ENCODE measurements around the gene UST.
"Not testable (repeated sequence)": the region's sequence is repeated elsewhere in the genome, so short reads cannot be mapped to it uniquely, and the experiment has no call there.

UST gene

DNA sequence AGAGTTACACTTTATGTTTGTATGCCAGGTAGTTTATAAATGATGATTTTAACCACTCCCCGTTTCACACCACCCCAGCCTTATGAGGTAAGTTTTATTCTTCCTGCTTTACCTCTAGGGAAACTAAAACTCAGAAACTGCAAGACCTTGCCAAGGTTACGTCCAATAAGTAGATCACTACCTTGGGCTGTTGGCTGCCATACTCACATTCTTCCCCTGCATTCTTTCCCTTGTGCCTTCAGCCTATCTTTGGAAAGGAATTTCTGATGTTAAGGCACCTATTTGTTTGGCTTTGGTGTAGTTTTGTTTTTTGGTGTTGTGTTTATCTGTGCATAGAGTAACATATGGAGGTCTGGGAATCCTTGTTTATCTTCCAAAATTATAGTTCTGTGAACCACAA lies 122.1 kb downstream of the UST start:
- no peak for DNase-seq (ENCODE audit: low spot score)

DNA sequence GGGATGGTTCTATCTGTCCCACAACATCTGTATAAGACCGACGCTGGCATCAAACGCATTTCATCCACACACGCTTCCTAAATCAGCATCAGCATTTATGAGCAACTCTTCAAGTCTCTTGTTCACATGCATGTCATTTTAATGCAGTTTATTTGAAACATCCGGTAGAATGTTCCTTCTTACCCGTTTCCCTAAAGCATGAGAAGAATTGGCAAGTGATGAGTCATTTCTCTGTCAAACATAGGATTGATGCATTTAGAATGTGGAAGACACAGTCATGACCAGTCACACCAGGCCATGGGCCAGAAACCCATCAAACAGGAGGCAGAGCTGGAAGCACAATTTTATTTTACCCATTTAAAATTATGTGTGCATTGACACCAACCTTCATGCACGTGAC lies 122.8 kb downstream of the UST start:
- peak; percentile 96 for DNase-seq (ENCODE audit: low spot score)

GRCh38 chr6:148873154-148873553 lies 126.3 kb downstream of the UST start:
- no peak for DNase-seq (ENCODE audit: low spot score)

GRCh38 chr6:148873868-148874267 lies 127.0 kb downstream of the UST start:
- DNase-seq (ENCODE audit: low spot score): no peak

- DNase-seq (ENCODE audit: low spot score): no peak
Measured at GRCh38 chr6:148874698-148875293, 128.0 kb downstream of the UST start.

- DNase-seq (ENCODE audit: low spot score): no peak
Measured at GRCh38 chr6:148878683-148879082, 131.9 kb downstream of the UST start.

- DNase-seq (ENCODE audit: low spot score): not testable (repeated sequence)
Measured at GRCh38 chr6:148880742-148881141, 133.9 kb downstream of the UST start.

- DNase-seq (ENCODE audit: low spot score): no peak
Measured at GRCh38 chr6:148881593-148882311, 134.9 kb downstream of the UST start.

DNA sequence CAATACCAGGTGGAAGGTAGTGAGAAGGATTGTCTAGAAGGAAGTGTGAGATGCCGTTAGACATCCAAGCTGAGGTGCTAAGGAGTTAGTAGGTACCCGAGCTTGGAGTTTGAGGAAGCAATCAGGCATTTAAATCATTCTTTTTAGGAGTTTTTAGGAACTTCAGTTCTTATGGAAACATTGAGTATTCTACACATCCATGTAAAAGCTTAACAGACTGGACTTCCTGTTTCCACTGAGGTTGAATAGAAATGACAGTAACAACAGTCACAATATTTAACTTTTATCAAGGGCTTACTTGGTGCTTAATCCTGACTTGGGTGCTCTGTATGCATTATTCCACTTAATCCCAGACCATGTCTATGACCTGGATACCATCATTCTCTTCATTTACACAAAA lies 136.4 kb downstream of the UST start:
- DNase-seq (ENCODE audit: low spot score): no peak

DNA sequence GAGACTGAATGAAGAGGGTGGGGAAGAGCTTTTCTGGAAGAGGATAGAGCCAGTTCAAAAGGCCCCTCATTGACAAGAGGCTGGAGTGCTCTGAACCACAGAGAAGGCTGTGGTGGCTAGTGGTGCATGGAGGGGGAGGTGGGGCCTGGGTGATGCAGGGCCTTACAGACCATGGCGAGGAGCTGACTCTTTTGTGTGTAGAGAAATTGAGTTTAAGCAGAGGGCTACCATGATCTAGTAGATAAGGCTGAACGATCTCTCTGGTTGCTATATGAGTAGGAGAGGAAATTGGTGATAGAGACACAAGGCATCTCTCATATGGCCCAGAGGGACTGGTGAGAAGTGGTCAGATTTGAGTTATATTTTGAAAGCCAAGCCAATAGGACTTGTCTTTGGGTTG lies 137.6 kb downstream of the UST start:
- no peak for DNase-seq (ENCODE audit: low spot score)

GRCh38 chr6:148885136-148885865 lies 138.5 kb downstream of the UST start:
- no peak for DNase-seq (ENCODE audit: low spot score)

DNA sequence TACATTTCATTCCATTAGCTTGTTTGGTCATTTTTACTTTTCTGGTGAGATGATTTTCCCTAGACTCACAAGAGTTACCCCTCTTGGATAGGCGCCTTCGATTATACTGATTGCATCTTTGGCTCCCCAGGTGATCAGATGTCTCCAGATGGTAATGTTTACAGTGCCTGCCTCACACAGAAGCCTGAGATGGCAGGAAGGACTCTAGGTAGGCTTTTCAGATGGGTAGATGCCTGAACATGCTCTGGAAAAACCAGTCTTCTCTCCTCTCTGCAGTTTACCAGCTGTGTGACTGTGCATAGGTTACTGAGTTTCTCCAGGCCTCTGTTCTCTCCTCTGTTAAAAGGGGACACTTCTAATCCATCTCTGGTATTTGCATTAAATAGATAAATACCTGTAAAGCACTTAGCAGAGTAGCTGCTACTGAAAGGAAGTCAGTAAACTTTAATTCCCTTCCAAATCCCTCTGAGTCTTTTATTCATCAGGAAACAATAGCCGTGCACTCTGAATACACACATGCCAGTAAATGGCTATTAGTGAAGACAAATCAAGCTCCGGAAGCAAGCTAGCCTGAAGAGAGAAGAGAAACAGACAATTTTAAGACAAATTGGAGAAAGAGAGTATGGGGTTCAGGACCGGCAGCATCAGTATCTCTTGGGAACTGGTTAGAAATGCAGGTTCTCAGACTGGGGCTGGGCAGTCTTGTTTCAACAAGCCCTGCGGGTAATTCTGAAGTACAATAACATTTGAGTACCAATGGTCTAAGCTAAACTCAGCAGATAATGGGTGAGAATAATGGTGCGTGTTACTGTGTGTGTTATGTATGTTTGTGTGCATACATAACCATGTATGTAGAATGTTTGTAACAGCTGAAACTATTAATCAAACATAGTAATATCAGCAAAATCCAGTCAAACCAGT lies 139.4 kb downstream of the UST start:
- no peak for DNase-seq (ENCODE audit: low spot score)

GRCh38 chr6:148887181-148887580 lies 140.4 kb downstream of the UST start:
- DNase-seq (ENCODE audit: low spot score): no peak

GRCh38 chr6:148888856-148889255 lies 142.0 kb downstream of the UST start:
- no peak for DNase-seq (ENCODE audit: low spot score)

- no peak for DNase-seq (ENCODE audit: low spot score)
Measured at GRCh38 chr6:148890096-148890495, 143.3 kb downstream of the UST start.

GRCh38 chr6:148890652-148891404 lies 144.0 kb downstream of the UST start:
- no peak for DNase-seq (ENCODE audit: low spot score)

DNA sequence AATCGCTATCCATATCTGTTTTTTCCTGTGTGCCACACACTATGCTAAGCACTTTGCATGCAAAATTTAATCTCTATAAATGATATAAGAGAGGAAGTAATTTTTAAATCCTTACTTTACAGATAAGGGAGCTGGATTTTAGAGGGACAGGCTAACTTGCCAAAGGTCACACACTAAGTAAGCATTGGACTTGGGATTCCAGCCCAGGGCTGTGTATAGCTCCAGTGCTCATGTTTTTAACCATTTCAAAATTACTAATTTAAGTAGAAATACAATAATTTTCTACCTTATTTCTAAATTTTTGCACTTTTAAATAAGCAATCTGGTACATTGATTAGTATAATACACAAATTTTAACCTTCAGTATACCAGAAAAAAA lies 144.6 kb downstream of the UST start:
- no peak for DNase-seq (ENCODE audit: low spot score)

- peak; percentile 27 for DNase-seq (ENCODE audit: low spot score)
Measured at GRCh38 chr6:148892247-148892646, 145.4 kb downstream of the UST start.

GRCh38 chr6:148893073-148893472 lies 146.2 kb downstream of the UST start:
- DNase-seq (ENCODE audit: low spot score): no peak

GRCh38 chr6:148893481-148893880 lies 146.7 kb downstream of the UST start:
- no peak for DNase-seq (ENCODE audit: low spot score)

- no peak for DNase-seq (ENCODE audit: low spot score)
Measured at GRCh38 chr6:148898376-148899014, 151.7 kb downstream of the UST start.
